ENCODE data around the gene EN2.
A peak's percentile ranks its signal among the peaks of the same experiment; 100 is the strongest.

EN2 gene

DNA sequence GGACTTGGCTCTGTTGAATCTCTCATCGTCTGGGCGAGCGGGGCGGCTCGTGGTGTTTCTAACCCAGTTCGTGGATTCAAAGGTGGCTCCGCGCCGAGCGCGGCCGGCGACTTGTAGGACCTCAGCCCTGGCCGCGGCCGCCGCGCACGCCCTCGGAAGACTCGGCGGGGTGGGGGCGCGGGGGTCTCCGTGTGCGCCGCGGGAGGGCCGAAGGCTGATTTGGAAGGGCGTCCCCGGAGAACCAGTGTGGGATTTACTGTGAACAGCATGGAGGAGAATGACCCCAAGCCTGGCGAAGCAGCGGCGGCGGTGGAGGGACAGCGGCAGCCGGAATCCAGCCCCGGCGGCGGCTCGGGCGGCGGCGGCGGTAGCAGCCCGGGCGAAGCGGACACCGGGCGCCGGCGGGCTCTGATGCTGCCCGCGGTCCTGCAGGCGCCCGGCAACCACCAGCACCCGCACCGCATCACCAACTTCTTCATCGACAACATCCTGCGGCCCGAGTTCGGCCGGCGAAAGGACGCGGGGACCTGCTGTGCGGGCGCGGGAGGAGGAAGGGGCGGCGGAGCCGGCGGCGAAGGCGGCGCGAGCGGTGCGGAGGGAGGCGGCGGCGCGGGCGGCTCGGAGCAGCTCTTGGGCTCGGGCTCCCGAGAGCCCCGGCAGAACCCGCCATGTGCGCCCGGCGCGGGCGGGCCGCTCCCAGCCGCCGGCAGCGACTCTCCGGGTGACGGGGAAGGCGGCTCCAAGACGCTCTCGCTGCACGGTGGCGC lies at the start of gene EN2:
Gene EN2 (plus strand): TSS at position 19 of the 767 bp plus-strand sequence. CDS start 249 bp downstream, at position 268.
- TF ChIP-seq FOXK2 (IDR thresholded peaks at IDR 0.05) (no peak), ARNT (IDR thresholded peaks at IDR 0.05) (no peak), FOXA1 (IDR thresholded peaks at IDR 0.05) (no peak), NFRKB (IDR thresholded peaks at IDR 0.05) (no peak), LEF1 (IDR thresholded peaks at IDR 0.05; ENCODE audit: borderline replicate concordance) (0 out of 2 replicates have a peak, but pooled peaks have one; percentile 24)
- DNase-seq (ENCODE audit: extremely low spot score) = peak; percentile 60
- CTCF ChIA-PET = no interaction called here
- POLR2A ChIA-PET = interaction anchor here (0.7 to 1.8 kb wide), 4 partner anchors 13 to 54 kb away, joined by 3 to 5 read pairs (median 4); no protein-coding TSS in a partner anchor

DNA sequence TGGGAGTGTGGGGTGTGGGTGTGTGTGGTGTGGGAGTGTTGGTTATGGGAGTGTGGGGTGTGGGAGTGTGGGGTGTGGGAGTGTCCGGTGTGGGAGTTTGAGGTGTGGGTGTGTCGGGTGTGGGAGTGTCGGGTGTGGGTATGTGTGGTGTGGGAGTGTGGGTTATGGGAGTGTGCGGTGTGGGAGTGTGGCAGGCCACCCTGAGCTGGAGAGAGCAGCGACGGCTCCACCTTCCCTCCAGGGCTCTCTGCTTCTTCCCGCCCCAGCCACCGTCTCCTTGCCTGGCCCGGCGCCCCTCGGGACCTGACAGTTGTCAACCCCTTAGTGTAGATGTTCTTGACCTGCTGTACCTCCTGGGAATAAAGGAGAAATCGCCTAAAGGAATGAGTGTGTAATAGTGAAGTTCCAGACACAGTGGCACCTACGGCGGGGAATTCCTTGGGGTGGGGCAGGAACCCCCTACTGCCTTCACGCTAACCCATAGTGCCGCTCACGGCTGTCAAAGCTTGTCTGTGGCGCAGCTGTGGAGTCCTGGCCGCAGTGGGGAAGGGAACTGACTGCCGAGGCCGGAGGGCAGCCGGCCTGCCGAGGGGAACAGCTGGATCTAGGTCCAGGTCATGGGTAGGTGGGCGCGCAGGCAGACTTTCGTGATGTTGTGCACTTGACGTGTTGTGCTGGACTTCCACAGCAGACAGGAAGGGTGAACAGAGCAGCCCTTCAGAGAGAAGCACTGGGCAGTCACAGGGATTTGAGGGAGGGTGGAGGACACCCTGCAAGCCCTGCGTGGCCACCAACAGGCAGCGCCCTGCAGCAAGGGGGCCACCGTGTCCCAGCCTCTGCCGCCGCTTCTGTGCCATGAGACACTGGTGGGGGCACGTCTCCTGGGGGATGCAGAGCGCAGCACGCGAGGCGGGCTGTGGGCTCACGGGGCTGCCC lies 49.0 kb upstream of the EN2 start:
- TF ChIP-seq FOXK2 (IDR thresholded peaks at IDR 0.05) (no peak), ZNF384 (IDR thresholded peaks at IDR 0.05) (no peak), FOXM1 (IDR thresholded peaks at IDR 0.05; ENCODE audit: borderline replicate concordance) (no peak), LEF1 (IDR thresholded peaks at IDR 0.05; ENCODE audit: borderline replicate concordance) (no peak), CTBP1 (IDR thresholded peaks at IDR 0.05; ENCODE audit: borderline replicate concordance) (no peak)
- ChIA-PET CTCF (interaction anchor here (1.2 kb wide), 1 partner anchor 137 kb away, joined by 5 read pairs; no protein-coding TSS in a partner anchor), POLR2A (interaction anchor here (0.9 kb wide), 1 partner anchor 235 kb away, joined by 3 read pairs; the partner anchor contains the start of gene RBM33)
- DNase-seq (ENCODE audit: extremely low spot score) = peak; percentile 61

DNA sequence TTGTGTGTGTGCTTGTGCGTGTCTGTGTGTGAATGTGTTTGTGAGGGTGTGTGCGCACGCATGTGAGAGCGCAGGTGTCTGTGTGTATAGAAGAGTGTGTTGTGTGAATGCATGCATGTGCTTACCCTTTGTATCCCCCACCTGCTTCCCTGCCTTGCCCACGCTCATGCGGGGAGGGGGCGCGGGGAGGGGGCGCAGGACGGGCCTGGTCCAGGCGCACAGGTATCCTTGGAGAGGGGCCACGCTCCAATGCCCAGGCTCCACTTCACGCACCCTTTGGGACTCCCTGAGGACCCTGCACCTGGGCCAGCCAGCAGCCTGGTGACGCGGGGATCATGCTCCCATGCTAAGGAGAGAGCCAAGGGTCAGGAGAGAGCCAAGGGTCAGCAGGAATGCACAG lies 47.9 kb upstream of the EN2 start:
- TF ChIP-seq LEF1 (IDR thresholded peaks at IDR 0.05; ENCODE audit: borderline replicate concordance) = no peak
- TF ChIP-seq NFRKB (IDR thresholded peaks at IDR 0.05) = no peak
- TF ChIP-seq FOXA1 (IDR thresholded peaks at IDR 0.05) = no peak
- TF ChIP-seq SP1 (IDR thresholded peaks at IDR 0.05) = no peak
- TF ChIP-seq TARDBP (IDR thresholded peaks at IDR 0.05) = no peak
- TF ChIP-seq ELF4 (IDR thresholded peaks at IDR 0.05) = no peak
- no peak for TF ChIP-seq SUZ12 (IDR thresholded peaks at IDR 0.05)
- no peak for TF ChIP-seq ZNF384 (IDR thresholded peaks at IDR 0.05)
- TF ChIP-seq, protein P1, sequence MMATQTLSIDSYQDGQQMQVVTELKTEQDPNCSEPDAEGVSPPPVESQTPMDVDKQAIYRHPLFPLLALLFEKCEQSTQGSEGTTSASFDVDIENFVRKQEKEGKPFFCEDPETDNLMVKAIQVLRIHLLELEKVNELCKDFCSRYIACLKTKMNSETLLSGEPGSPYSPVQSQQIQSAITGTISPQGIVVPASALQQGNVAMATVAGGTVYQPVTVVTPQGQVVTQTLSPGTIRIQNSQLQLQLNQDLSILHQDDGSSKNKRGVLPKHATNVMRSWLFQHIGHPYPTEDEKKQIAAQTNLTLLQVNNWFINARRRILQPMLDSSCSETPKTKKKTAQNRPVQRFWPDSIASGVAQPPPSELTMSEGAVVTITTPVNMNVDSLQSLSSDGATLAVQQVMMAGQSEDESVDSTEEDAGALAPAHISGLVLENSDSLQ (IDR thresholded peaks at IDR 0.05) = no peak
- no peak for TF ChIP-seq HDGF (IDR thresholded peaks at IDR 0.05; ENCODE audit: borderline replicate concordance)
- no peak for TF ChIP-seq ARNT (IDR thresholded peaks at IDR 0.05)
- no peak for TF ChIP-seq CTBP1 (IDR thresholded peaks at IDR 0.05; ENCODE audit: borderline replicate concordance)
- no peak for TF ChIP-seq L3MBTL2 (conservative IDR thresholded peaks at IDR 0.05)
- no peak for TF ChIP-seq FOXK2 (IDR thresholded peaks at IDR 0.05)
- TF ChIP-seq FOXM1 (IDR thresholded peaks at IDR 0.05; ENCODE audit: borderline replicate concordance) = no peak
- TF ChIP-seq BHLHE40 (IDR thresholded peaks at IDR 0.05; ENCODE audit: borderline replicate concordance) = no peak
- CTCF ChIA-PET = no interaction called here

DNA sequence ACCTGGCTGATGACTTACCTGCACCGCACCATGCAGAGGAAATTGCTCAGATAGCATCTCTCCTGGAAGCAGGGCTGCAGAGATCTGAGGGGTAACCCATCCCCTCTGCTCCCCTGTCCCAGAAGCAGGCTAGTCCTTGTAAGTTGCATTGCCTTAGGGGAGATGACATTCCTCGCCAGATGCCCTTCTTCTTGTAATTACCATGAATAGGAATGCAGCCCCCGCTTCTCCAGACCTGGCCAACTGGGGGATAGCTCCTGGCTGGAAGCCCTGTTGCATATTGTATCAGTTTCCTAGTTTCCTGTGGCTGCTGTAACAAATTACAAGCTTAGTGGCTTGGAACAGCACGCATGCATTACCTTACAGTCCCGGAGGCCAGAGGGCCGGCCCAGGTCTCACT lies 47.5 kb upstream of the EN2 start:
- ChIA-PET POLR2A (no interaction called here), CTCF (no interaction called here)
- no peak for DNase-seq (ENCODE audit: extremely low spot score)
- TF ChIP-seq BHLHE40 (IDR thresholded peaks at IDR 0.05; ENCODE audit: borderline replicate concordance) (no peak), ARNT (IDR thresholded peaks at IDR 0.05) (no peak), HDGF (IDR thresholded peaks at IDR 0.05; ENCODE audit: borderline replicate concordance) (no peak), SP1 (IDR thresholded peaks at IDR 0.05) (no peak), ZNF384 (IDR thresholded peaks at IDR 0.05) (no peak), FOXK2 (IDR thresholded peaks at IDR 0.05) (no peak), FOXM1 (IDR thresholded peaks at IDR 0.05; ENCODE audit: borderline replicate concordance) (no peak), SUZ12 (IDR thresholded peaks at IDR 0.05) (no peak), TARDBP (IDR thresholded peaks at IDR 0.05) (no peak), ELF4 (IDR thresholded peaks at IDR 0.05) (no peak), CTBP1 (IDR thresholded peaks at IDR 0.05; ENCODE audit: borderline replicate concordance) (no peak), LEF1 (IDR thresholded peaks at IDR 0.05; ENCODE audit: borderline replicate concordance) (no peak), FOXA1 (IDR thresholded peaks at IDR 0.05) (no peak), NFRKB (IDR thresholded peaks at IDR 0.05) (no peak), L3MBTL2 (conservative IDR thresholded peaks at IDR 0.05) (no peak)
- TF ChIP-seq, protein P1 (IDR thresholded peaks at IDR 0.05) = no peak

More for the DNA sequence above, 47.9 kb upstream of the EN2 start:
- no peak for DNase-seq (ENCODE audit: extremely low spot score)
- POLR2A ChIA-PET = no interaction called here

DNA sequence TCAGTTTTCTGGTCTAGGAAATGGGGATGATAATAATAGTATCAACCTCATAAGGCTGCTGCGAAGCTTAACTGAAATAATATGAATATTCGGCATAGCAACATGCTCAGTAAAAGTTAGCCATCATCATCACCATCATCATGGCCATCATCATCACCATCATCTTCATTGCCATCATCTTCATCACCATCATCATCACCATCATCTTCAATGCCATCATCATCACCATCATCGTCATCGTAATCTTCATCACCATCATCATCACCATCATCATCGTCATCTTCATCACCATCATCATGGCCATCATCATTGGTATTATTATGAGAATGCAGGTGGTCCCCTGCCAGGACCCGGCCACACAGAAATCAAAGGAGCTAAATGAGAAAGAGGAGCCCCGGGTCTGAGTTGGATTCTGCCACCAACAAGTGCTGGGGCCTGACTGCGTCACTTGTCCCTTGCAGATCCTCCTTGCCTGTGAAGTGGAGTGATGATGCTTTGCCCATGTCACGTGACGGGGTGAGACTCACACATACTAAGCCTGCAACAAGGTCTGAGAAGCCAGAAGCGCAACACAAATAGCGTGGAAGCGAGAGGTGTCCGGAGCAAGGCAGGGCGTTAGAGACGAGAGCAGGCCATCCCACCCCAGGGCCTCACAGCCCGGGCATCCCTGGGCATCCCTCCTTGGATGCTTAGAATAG lies 46.1 kb upstream of the EN2 start:
- no peak for DNase-seq (ENCODE audit: extremely low spot score)
- no peak for TF ChIP-seq CTBP1 (IDR thresholded peaks at IDR 0.05; ENCODE audit: borderline replicate concordance)
- no peak for TF ChIP-seq SP1 (IDR thresholded peaks at IDR 0.05)
- TF ChIP-seq TARDBP (IDR thresholded peaks at IDR 0.05) = no peak
- TF ChIP-seq ZNF384 (IDR thresholded peaks at IDR 0.05) = no peak
- no peak for TF ChIP-seq L3MBTL2 (conservative IDR thresholded peaks at IDR 0.05)
- TF ChIP-seq FOXM1 (IDR thresholded peaks at IDR 0.05; ENCODE audit: borderline replicate concordance) = no peak
- no peak for TF ChIP-seq SUZ12 (IDR thresholded peaks at IDR 0.05)
- ChIA-PET CTCF (no interaction called here), POLR2A (no interaction called here)
